Mesenchymal stem cell (in vitro differentiated cells and primary cell): ENCODE data around the gene VWA5B1.

Experiments used
- DNase-seq: peaks from one replicate; pipeline ENCODE4 v3.0.0-alpha.2; 2013
- H2AFZ ChIP-seq: one replicate; pipeline ENCODE4 v1.6.1; 2013; ENCODE audit warnings: low read depth, mild to moderate bottlenecking, control low read depth, inconsistent platforms, low read length, moderate library complexity
- H2AK5ac ChIP-seq: 2 replicates; pipeline ENCODE4 v1.6.1; 2013; ENCODE audit warnings: low read length, moderate library complexity, mild to moderate bottlenecking, inconsistent platforms; ENCODE audit not compliant: severe bottlenecking
- H2BK120ac ChIP-seq: one replicate; pipeline ENCODE4 v1.6.1; 2013; ENCODE audit warnings: low read depth, mild to moderate bottlenecking, inconsistent platforms, low read length, moderate library complexity
- H2BK12ac ChIP-seq, 2 experiments: one replicate each; pipeline ENCODE4 v1.6.1; 2013; ENCODE audit warnings: inconsistent platforms in 2 of 2, low read length in 2 of 2, mild to moderate bottlenecking in 2 of 2, moderate library complexity in 2 of 2, control low read depth in 1 of 2
- H2BK15ac ChIP-seq: one replicate; pipeline ENCODE4 v1.6.1; 2013; ENCODE audit warnings: mild to moderate bottlenecking, low read depth, inconsistent platforms; ENCODE audit not compliant: poor library complexity, severe bottlenecking
- H2BK5ac ChIP-seq: 2 replicates; pipeline ENCODE4 v1.6.1; 2013; ENCODE audit warnings: low read depth, mild to moderate bottlenecking, low read length, control low read depth, inconsistent platforms; ENCODE audit not compliant: poor library complexity, severe bottlenecking
- H3K14ac ChIP-seq, 2 experiments: one replicate each; pipeline ENCODE4 v1.6.1; 2013; ENCODE audit warnings: inconsistent platforms in 2 of 2, low read length in 2 of 2, control low read depth in 1 of 2, mild to moderate bottlenecking in 1 of 2, moderate library complexity in 1 of 2
- H3K18ac ChIP-seq, 2 experiments: one replicate each; pipeline ENCODE4 v1.6.1; 2013; ENCODE audit warnings: inconsistent platforms in 2 of 2, low read length in 2 of 2, control low read depth in 1 of 2, low read depth in 1 of 2, mild to moderate bottlenecking in 1 of 2
- H3K23ac ChIP-seq, 2 experiments: one replicate each; pipeline ENCODE4 v1.6.1; 2013; ENCODE audit warnings: inconsistent platforms in 2 of 2, low read length in 2 of 2, mild to moderate bottlenecking in 2 of 2, moderate library complexity in 2 of 2, control low read depth in 1 of 2
- H3K27ac ChIP-seq: 2 replicates; pipeline ENCODE4 v1.5.1; 2013; ENCODE audit warnings: mild to moderate bottlenecking, moderate library complexity, low read length, control low read depth, inconsistent platforms; ENCODE audit not compliant: poor library complexity, severe bottlenecking
- H3K27me3 ChIP-seq, 2 experiments: 2 replicates each; pipeline versions ENCODE4 v1.6.1 to v1.7.0; 2013; ENCODE audit warnings: low read length in 2 of 2, mild to moderate bottlenecking in 2 of 2, moderate library complexity in 2 of 2, control low read depth in 1 of 2, inconsistent platforms in 1 of 2; ENCODE audit not compliant: control insufficient read depth in 1 of 2, insufficient read depth in 1 of 2
- H3K36me3 ChIP-seq, 2 experiments: 2 replicates each; pipeline versions ENCODE4 v1.6.1 to v1.7.0; 2013; ENCODE audit warnings: low read length in 2 of 2, control low read depth in 1 of 2, inconsistent platforms in 1 of 2, low read depth in 1 of 2, mild to moderate bottlenecking in 1 of 2; ENCODE audit not compliant: insufficient read depth in 2 of 2, control insufficient read depth in 1 of 2
- H3K4ac ChIP-seq, 2 experiments: one replicate each; pipeline ENCODE4 v1.6.1; 2013; ENCODE audit warnings: inconsistent platforms in 2 of 2, low read length in 2 of 2, mild to moderate bottlenecking in 2 of 2, moderate library complexity in 2 of 2, control low read depth in 1 of 2, low read depth in 1 of 2
- H3K4me1 ChIP-seq: 2 replicates; pipeline ENCODE4 v1.6.1; 2013; ENCODE audit warnings: low read depth, low read length, control low read depth; ENCODE audit not compliant: control insufficient read depth, insufficient read depth
- H3K4me2 ChIP-seq: 2 replicates; pipeline ENCODE4 v1.6.1; 2013; ENCODE audit warnings: low read length, mild to moderate bottlenecking, inconsistent platforms; ENCODE audit not compliant: poor library complexity, severe bottlenecking
- H3K4me3 ChIP-seq, 2 experiments: 2 replicates each; pipeline versions ENCODE4 v1.5.1 to v1.7.0; 2013; ENCODE audit warnings: low read length in 2 of 2, mild to moderate bottlenecking in 2 of 2, control low read depth in 1 of 2, low read depth in 1 of 2; ENCODE audit not compliant: insufficient read depth in 1 of 2
- H3K79me1 ChIP-seq: replicated peaks from 2 replicates; pipeline ENCODE4 v1.6.1; 2013; ENCODE audit warnings: mild to moderate bottlenecking, control low read depth, low read length, inconsistent platforms; ENCODE audit not compliant: poor library complexity, severe bottlenecking
- H3K9ac ChIP-seq: 2 replicates; pipeline ENCODE4 v1.7.0; 2013; ENCODE audit warnings: mild to moderate bottlenecking, low read length, moderate library complexity
- H3K9me3 ChIP-seq: 2 replicates; pipeline ENCODE4 v1.7.0; 2013; ENCODE audit warnings: mild to moderate bottlenecking, low read length; ENCODE audit not compliant: control insufficient read depth
- H4K8ac ChIP-seq: one replicate; pipeline ENCODE4 v1.6.1; 2013; ENCODE audit warnings: inconsistent platforms, mild to moderate bottlenecking, low read length, moderate library complexity
- H4K91ac ChIP-seq: one replicate; pipeline ENCODE4 v1.6.1; 2013; ENCODE audit warnings: mild to moderate bottlenecking, low read length, inconsistent platforms
- WGBS: methylation state at CpG from one replicate; pipeline ENCODE4 v1.1.7; 2013; ENCODE audit warnings: mixed read lengths; 5-methylcytosine and 5-hydroxymethylcytosine counted together

The VWA5B1 gene

DNA sequence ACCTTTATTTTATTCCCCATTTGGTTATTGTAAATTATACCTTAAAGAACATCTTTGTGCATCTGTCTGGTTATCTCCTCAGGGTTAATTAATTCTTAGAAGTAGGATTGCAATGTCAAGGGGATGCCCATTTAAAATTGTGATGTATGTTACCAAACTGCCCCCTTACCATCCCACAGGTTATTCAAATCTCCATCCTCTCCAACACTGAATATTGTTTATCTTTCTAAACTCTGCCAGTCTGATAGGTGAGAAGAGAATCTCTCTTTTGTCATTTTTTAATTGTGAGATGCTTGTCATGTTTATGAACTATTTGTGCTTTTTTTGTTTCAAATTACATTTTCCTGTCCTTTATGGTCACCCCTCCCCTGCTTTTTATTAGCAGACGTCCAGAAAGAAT lies 55.8 kb downstream of the VWA5B1 start:
- Histone ChIP-seq H3K79me1 (no peaks in the 10 kb centered on the region), H2AK5ac (no peak overlapping the region), H3K4me2 (no peak overlapping the region), H2BK12ac (no peak overlapping the region), H2BK120ac (no peak overlapping the region), H3K27ac (no peak overlapping the region), H3K4me3 (no peak overlapping the region), H3K14ac (no peak overlapping the region), H3K9ac (no peak overlapping the region), H3K9me3 (peaks cover 11% of the 10 kb centered on the region), H3K18ac (no peak overlapping the region), H4K8ac (no peak overlapping the region), H3K4ac (no peak overlapping the region), H2BK5ac (no peak overlapping the region), H2BK15ac (no peak overlapping the region), H4K91ac (no peak overlapping the region), H3K23ac (no peak overlapping the region), H3K36me3 (no peaks in the 10 kb centered on the region), H3K27me3 (peaks cover 29 to 63% of the 10 kb centered on the region in 2 experiments), H2AFZ (no peak overlapping the region), H3K4me1 (peaks cover 1% of the 10 kb centered on the region)
- no peak for DNase-seq
- 85% methylated on average over 1 of the region's 1 CpG for WGBS

DNA sequence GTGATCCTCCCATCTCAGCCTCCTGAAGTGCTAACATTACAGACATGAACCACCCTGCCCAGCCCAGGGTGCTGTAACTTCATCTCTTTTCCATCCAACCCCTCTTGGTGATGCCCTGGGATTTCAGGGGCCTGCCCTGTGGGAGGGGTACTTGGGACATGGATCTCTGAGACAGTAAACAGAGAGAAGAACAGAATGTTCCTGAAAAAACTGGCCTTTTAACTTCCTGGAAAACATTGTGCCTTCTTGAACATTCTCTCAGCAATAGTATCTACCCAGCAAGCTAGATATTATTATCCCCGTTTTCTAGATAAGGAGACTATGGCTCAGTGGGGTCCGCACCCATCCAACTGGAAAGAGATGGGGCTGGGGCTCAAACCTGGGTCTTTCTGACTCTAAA lies 57.0 kb downstream of the VWA5B1 start:
- Histone ChIP-seq H3K36me3 (no peaks in the 10 kb centered on the region), H4K91ac (no peak overlapping the region), H3K27me3 (peaks cover 27 to 58% of the 10 kb centered on the region in 2 experiments), H3K79me1 (no peaks in the 10 kb centered on the region), H3K9me3 (peaks cover 11% of the 10 kb centered on the region), H2BK5ac (no peak overlapping the region), H2BK12ac (no peak overlapping the region), H4K8ac (no peak overlapping the region), H3K27ac (no peak overlapping the region), H3K4me3 (no peak overlapping the region), H3K4me1 (peaks cover 1% of the 10 kb centered on the region), H3K9ac (no peak overlapping the region), H3K4me2 (no peak overlapping the region), H2AFZ (no peak overlapping the region), H3K14ac (no peak overlapping the region), H2AK5ac (no peak overlapping the region), H2BK120ac (no peak overlapping the region), H3K23ac (no peak overlapping the region), H3K4ac (no peak overlapping the region), H3K18ac (no peak overlapping the region), H2BK15ac (no peak overlapping the region)
- no peak for DNase-seq
- 89% methylated on average over 2 of the region's 2 CpGs for WGBS

DNA sequence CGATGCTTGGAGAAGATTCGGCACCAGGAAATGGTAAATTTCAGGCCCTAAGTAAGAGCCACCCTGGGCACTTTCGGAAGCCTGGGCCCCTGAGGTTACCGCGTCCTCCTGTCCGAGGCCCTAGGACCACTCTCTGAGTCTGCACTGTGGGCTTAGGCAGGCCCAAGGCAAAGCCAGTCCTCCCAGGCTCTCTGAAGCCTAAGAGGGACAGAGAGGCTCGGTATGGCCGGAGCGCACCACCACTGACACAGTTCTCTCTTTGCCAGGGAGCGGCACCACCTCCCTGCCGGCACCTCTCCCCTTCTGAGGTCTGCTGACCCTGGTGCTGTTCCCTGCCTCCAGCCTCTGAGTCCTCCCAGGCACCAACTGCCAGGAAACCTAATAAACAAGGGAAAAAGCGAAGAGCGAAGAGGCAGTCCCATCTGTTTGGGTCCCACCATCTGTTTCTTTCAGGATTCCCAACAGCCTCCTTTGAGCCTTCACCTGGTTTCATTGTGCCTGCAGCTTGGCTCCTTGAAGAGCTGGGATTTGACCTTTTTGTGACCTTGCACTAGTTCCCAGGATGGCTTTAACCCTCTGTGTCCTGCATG lies 57.7 kb downstream of the VWA5B1 start:
- Histone ChIP-seq H2AFZ (no peak overlapping the region), H4K91ac (no peak overlapping the region), H3K9me3 (peaks cover 11% of the 10 kb centered on the region), H3K4me1 (no peaks in the 10 kb centered on the region), H3K27me3 (peaks cover 27 to 60% of the 10 kb centered on the region in 2 experiments), H2AK5ac (no peak overlapping the region), H3K18ac (no peak overlapping the region), H3K27ac (no peak overlapping the region), H3K9ac (no peak overlapping the region), H2BK15ac (no peak overlapping the region), H3K4ac (no peak overlapping the region), H2BK5ac (no peak overlapping the region), H3K23ac (no peak overlapping the region), H4K8ac (no peak overlapping the region), H3K36me3 (no peaks in the 10 kb centered on the region), H3K4me2 (no peak overlapping the region), H3K4me3 (no peak overlapping the region), H3K14ac (no peak overlapping the region), H2BK120ac (no peak overlapping the region), H2BK12ac (no peak overlapping the region), H3K79me1 (no peaks in the 10 kb centered on the region)
- WGBS: 87% methylated on average over 13 of the region's 13 CpGs
- no peak for DNase-seq

DNA sequence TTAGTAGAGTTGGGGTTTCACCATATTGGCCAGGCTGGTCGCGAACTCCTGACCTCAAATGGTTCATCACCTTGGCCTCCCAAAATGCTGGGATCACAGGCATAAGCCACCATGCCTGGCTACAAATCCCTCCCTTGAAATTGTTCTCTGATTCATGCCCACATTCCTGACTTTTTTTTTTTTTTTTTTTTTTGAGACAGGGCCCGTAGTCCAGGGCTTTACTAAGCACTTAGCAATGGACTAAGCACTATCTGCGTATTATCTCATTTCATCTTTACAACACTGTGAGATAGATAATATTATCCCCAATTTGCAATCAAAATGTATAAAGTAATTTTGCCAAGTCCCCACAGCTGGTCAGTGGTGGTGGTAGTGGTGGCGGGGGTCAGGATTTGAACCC lies 58.9 kb downstream of the VWA5B1 start:
- H3K9me3 ChIP-seq: peaks cover 11% of the 10 kb centered on the region
- H3K36me3 ChIP-seq: no peaks in the 10 kb centered on the region
- H2AFZ ChIP-seq: no peak overlapping the region
- H3K18ac ChIP-seq: no peak overlapping the region
- no peak overlapping the region for H2BK120ac ChIP-seq
- H3K4me2 ChIP-seq: no peak overlapping the region
- H3K27me3 ChIP-seq: peaks cover 21 to 56% of the 10 kb centered on the region in 2 experiments
- DNase-seq: no peak
- no peak overlapping the region for H2BK15ac ChIP-seq
- no peak overlapping the region for H3K23ac ChIP-seq
- H3K14ac ChIP-seq: no peak overlapping the region
- H3K4me1 ChIP-seq: no peaks in the 10 kb centered on the region
- H2AK5ac ChIP-seq: no peak overlapping the region
- H4K8ac ChIP-seq: no peak overlapping the region
- no peak overlapping the region for H3K27ac ChIP-seq
- 98% methylated on average over 3 of the region's 5 CpGs for WGBS
- no peak overlapping the region for H3K9ac ChIP-seq
- no peak overlapping the region for H2BK5ac ChIP-seq
- no peak overlapping the region for H2BK12ac ChIP-seq
- no peaks in the 10 kb centered on the region for H3K79me1 ChIP-seq
- no peak overlapping the region for H3K4me3 ChIP-seq
- H4K91ac ChIP-seq: no peak overlapping the region
- H3K4ac ChIP-seq: no peak overlapping the region
